ENCODE results near the gene PTPMT1.
A peak's percentile ranks its signal among the peaks of the same experiment; 100 is the strongest.
"Not testable (repeated sequence)": the region's sequence is repeated elsewhere in the genome, so short reads cannot be mapped to it uniquely, and the experiment has no call there.

Gene PTPMT1

GRCh38 chr11:47565340-47566148 is at the start of gene PTPMT1:
TSS of gene PTPMT1 (plus strand) at chr11:47565599. CDS start at chr11:47565623, 24 bp downstream.
- Histone ChIP-seq H3K27me3 (ENCODE audit: control insufficient read depth in 1 of 2, insufficient read depth in 2 of 2, low read length in 2 of 2) (no peaks in the 10 kb centered on the region), H3K4me1 (ENCODE audit: insufficient read depth, low read length) (peaks cover 7% of the 10 kb centered on the region), H3K9ac (ENCODE audit: low read length) (peak within 1 kb of the TSS; percentile 66), H3K9me3 (ENCODE audit: low read length) (no peaks in the 10 kb centered on the region), H3K27ac (ENCODE audit: low read depth, low read length) (peak within 1 kb of the TSS; percentile 88), H3K4me3 (ENCODE audit: low read depth in 1 of 2, low read length in 2 of 2) (peak within 1 kb of the TSS; percentile 95 to 98), H3K36me3 (ENCODE audit: insufficient read depth, low read length) (peaks cover 12% of the 10 kb centered on the region)

GRCh38 chr11:47516155-47516554 is 49.2 kb upstream of the PTPMT1 start:
- no peak overlapping the region for H3K27ac ChIP-seq (ENCODE audit: low read depth, low read length)

GRCh38 chr11:47516984-47517853 is 48.2 kb upstream of the PTPMT1 start:
- H3K27ac ChIP-seq (ENCODE audit: low read depth, low read length) = no peak overlapping the region
- no peaks in the 10 kb centered on the region for H3K9me3 ChIP-seq (ENCODE audit: low read length)
- peaks cover 77% of the 10 kb centered on the region for H3K4me1 ChIP-seq (ENCODE audit: insufficient read depth, low read length)
- no peak overlapping the region for H3K4me3 ChIP-seq (ENCODE audit: low read depth in 1 of 2, low read length in 2 of 2)
- no peak overlapping the region for H3K9ac ChIP-seq (ENCODE audit: low read length)
- no peaks in the 10 kb centered on the region for H3K36me3 ChIP-seq (ENCODE audit: insufficient read depth, low read length)
- no peaks in the 10 kb centered on the region for H3K27me3 ChIP-seq (ENCODE audit: control insufficient read depth in 1 of 2, insufficient read depth in 2 of 2, low read length in 2 of 2)

More at GRCh38 chr11:47516155-47516554, 49.2 kb upstream of the PTPMT1 start:
- Histone ChIP-seq H3K9ac (ENCODE audit: low read length) (no peak overlapping the region), H3K4me1 (ENCODE audit: insufficient read depth, low read length) (peaks cover 71% of the 10 kb centered on the region), H3K9me3 (ENCODE audit: low read length) (no peaks in the 10 kb centered on the region), H3K36me3 (ENCODE audit: insufficient read depth, low read length) (no peaks in the 10 kb centered on the region), H3K27me3 (ENCODE audit: control insufficient read depth in 1 of 2, insufficient read depth in 2 of 2, low read length in 2 of 2) (no peaks in the 10 kb centered on the region), H3K4me3 (ENCODE audit: low read depth in 1 of 2, low read length in 2 of 2) (no peak overlapping the region)

- H3K4me1 ChIP-seq (ENCODE audit: insufficient read depth, low read length) = peaks cover 77% of the 10 kb centered on the region
- no peaks in the 10 kb centered on the region for H3K27me3 ChIP-seq (ENCODE audit: control insufficient read depth in 1 of 2, insufficient read depth in 2 of 2, low read length in 2 of 2)
- no peak overlapping the region for H3K4me3 ChIP-seq (ENCODE audit: low read depth in 1 of 2, low read length in 2 of 2)
- H3K9ac ChIP-seq (ENCODE audit: low read length) = no peak overlapping the region
- no peaks in the 10 kb centered on the region for H3K9me3 ChIP-seq (ENCODE audit: low read length)
- H3K36me3 ChIP-seq (ENCODE audit: insufficient read depth, low read length) = no peaks in the 10 kb centered on the region
- H3K27ac ChIP-seq (ENCODE audit: low read depth, low read length) = peak overlapping the region; percentile 9
These were observed 47.0 kb upstream of the PTPMT1 start for GRCh38 chr11:47518212-47518964.

- Histone ChIP-seq H3K27ac (ENCODE audit: low read depth, low read length) (peak overlapping the region; percentile 79), H3K27me3 (ENCODE audit: control insufficient read depth in 1 of 2, insufficient read depth in 2 of 2, low read length in 2 of 2) (no peaks in the 10 kb centered on the region), H3K4me3 (ENCODE audit: low read depth in 1 of 2, low read length in 2 of 2) (peak overlapping the region; percentile 10 to 37), H3K36me3 (ENCODE audit: insufficient read depth, low read length) (no peaks in the 10 kb centered on the region), H3K9ac (ENCODE audit: low read length) (peak overlapping the region; percentile 40), H3K4me1 (ENCODE audit: insufficient read depth, low read length) (peaks cover 66% of the 10 kb centered on the region), H3K9me3 (ENCODE audit: low read length) (no peaks in the 10 kb centered on the region)
These were observed 41.7 kb upstream of the PTPMT1 start for GRCh38 chr11:47523490-47524225.

- peak overlapping the region; percentile 10 to 37 for H3K4me3 ChIP-seq (ENCODE audit: low read depth in 1 of 2, low read length in 2 of 2)
- H3K27me3 ChIP-seq (ENCODE audit: control insufficient read depth in 1 of 2, insufficient read depth in 2 of 2, low read length in 2 of 2) = no peaks in the 10 kb centered on the region
- no peaks in the 10 kb centered on the region for H3K9me3 ChIP-seq (ENCODE audit: low read length)
- H3K9ac ChIP-seq (ENCODE audit: low read length) = peak overlapping the region; percentile 40
- H3K27ac ChIP-seq (ENCODE audit: low read depth, low read length) = peak overlapping the region; percentile 79
- peaks cover 62% of the 10 kb centered on the region for H3K4me1 ChIP-seq (ENCODE audit: insufficient read depth, low read length)
- no peaks in the 10 kb centered on the region for H3K36me3 ChIP-seq (ENCODE audit: insufficient read depth, low read length)
These were observed 41.0 kb upstream of the PTPMT1 start for GRCh38 chr11:47524291-47524874.

- H3K4me3 ChIP-seq (ENCODE audit: low read depth in 1 of 2, low read length in 2 of 2); H3K27ac ChIP-seq (ENCODE audit: low read depth, low read length); H3K36me3 ChIP-seq (ENCODE audit: insufficient read depth, low read length); H3K27me3 ChIP-seq (ENCODE audit: control insufficient read depth in 1 of 2, insufficient read depth in 2 of 2, low read length in 2 of 2); H3K9ac ChIP-seq (ENCODE audit: low read length); H3K9me3 ChIP-seq (ENCODE audit: low read length): not testable (repeated sequence)
- H3K4me1 ChIP-seq (ENCODE audit: insufficient read depth, low read length) = peaks cover 63% of the 10 kb centered on the region
These were observed 39.4 kb upstream of the PTPMT1 start for GRCh38 chr11:47526032-47526431.

- Histone ChIP-seq H3K27me3 (ENCODE audit: control insufficient read depth in 1 of 2, insufficient read depth in 2 of 2, low read length in 2 of 2) (no peaks in the 10 kb centered on the region), H3K9ac (ENCODE audit: low read length) (no peak overlapping the region), H3K4me1 (ENCODE audit: insufficient read depth, low read length) (peaks cover 55% of the 10 kb centered on the region), H3K9me3 (ENCODE audit: low read length) (no peaks in the 10 kb centered on the region), H3K4me3 (ENCODE audit: low read depth in 1 of 2, low read length in 2 of 2) (no peak overlapping the region), H3K27ac (ENCODE audit: low read depth, low read length) (no peak overlapping the region), H3K36me3 (ENCODE audit: insufficient read depth, low read length) (no peaks in the 10 kb centered on the region)
These were observed 38.2 kb upstream of the PTPMT1 start for GRCh38 chr11:47527186-47527585.

- Histone ChIP-seq H3K9ac (ENCODE audit: low read length) (no peak overlapping the region), H3K36me3 (ENCODE audit: insufficient read depth, low read length) (no peaks in the 10 kb centered on the region), H3K27me3 (ENCODE audit: control insufficient read depth in 1 of 2, insufficient read depth in 2 of 2, low read length in 2 of 2) (no peaks in the 10 kb centered on the region), H3K27ac (ENCODE audit: low read depth, low read length) (no peak overlapping the region), H3K4me3 (ENCODE audit: low read depth in 1 of 2, low read length in 2 of 2) (no peak overlapping the region), H3K4me1 (ENCODE audit: insufficient read depth, low read length) (peaks cover 40% of the 10 kb centered on the region), H3K9me3 (ENCODE audit: low read length) (no peaks in the 10 kb centered on the region)
These were observed 35.4 kb upstream of the PTPMT1 start for GRCh38 chr11:47529951-47530350.

GRCh38 chr11:47530721-47531120 is 34.7 kb upstream of the PTPMT1 start:
- not testable (repeated sequence) for H3K27ac ChIP-seq (ENCODE audit: low read depth, low read length)

More at GRCh38 chr11:47530721-47531120, 34.7 kb upstream of the PTPMT1 start:
- H3K9me3 ChIP-seq (ENCODE audit: low read length); H3K36me3 ChIP-seq (ENCODE audit: insufficient read depth, low read length); H3K4me3 ChIP-seq (ENCODE audit: low read depth in 1 of 2, low read length in 2 of 2); H3K27me3 ChIP-seq (ENCODE audit: control insufficient read depth in 1 of 2, insufficient read depth in 2 of 2, low read length in 2 of 2); H3K9ac ChIP-seq (ENCODE audit: low read length): not testable (repeated sequence)
- H3K4me1 ChIP-seq (ENCODE audit: insufficient read depth, low read length) = peaks cover 33% of the 10 kb centered on the region

All from muscle layer of colon (tissue), 2 donors.